BLaER1 treated with 17β-estradiol and CSF1 and Interleukin-3, amounts not matched to agents 10 nM and 100 nM (cell line): ENCODE data around the gene MAPK12.

Experiments used
- H3K27ac ChIP-seq, 11 experiments: shearing (Covaris generic); formaldehyde crosslinking; 2 replicates each; pipeline ENCODE4 v1.8.1; 2022
- H3K27me3 ChIP-seq, 11 experiments: shearing (Covaris generic); formaldehyde crosslinking; 2 replicates each; pipeline ENCODE4 v1.8.1; 2022
- H3K36me3 ChIP-seq, 11 experiments: shearing (Covaris generic); formaldehyde crosslinking; 2 replicates each; pipeline ENCODE4 v1.8.1; 2022
- H3K4me1 ChIP-seq, 10 experiments: shearing (Covaris generic); formaldehyde crosslinking; 2 replicates each; pipeline ENCODE4 v1.8.1; 2022
- H3K4me2 ChIP-seq, 11 experiments: shearing (Covaris generic); formaldehyde crosslinking; 2 replicates each; pipeline ENCODE4 v1.8.1; 2022
- H3K4me3 ChIP-seq, 10 experiments: shearing (Covaris generic); formaldehyde crosslinking; 2 replicates each; pipeline ENCODE4 v1.8.1; 2022
- H3K9ac ChIP-seq, 11 experiments: shearing (Covaris generic); formaldehyde crosslinking; 2 replicates each; pipeline ENCODE4 v1.8.1; 2022
- H3K9me3 ChIP-seq, 11 experiments: shearing (Covaris generic); formaldehyde crosslinking; replicated peaks in 1 of 11; 2 replicates each; pipeline ENCODE4 v1.8.1; 2022
- H4K20me1 ChIP-seq, 11 experiments: shearing (Covaris generic); formaldehyde crosslinking; 2 replicates each; pipeline ENCODE4 v1.8.1; 2022
- Cebpa-rat ChIP-seq, 11 experiments: shearing (Covaris generic); IDR thresholded peaks; 2 replicates each; pipeline ENCODE4 v1.8.1; 2022

MAPK12 gene

DNA sequence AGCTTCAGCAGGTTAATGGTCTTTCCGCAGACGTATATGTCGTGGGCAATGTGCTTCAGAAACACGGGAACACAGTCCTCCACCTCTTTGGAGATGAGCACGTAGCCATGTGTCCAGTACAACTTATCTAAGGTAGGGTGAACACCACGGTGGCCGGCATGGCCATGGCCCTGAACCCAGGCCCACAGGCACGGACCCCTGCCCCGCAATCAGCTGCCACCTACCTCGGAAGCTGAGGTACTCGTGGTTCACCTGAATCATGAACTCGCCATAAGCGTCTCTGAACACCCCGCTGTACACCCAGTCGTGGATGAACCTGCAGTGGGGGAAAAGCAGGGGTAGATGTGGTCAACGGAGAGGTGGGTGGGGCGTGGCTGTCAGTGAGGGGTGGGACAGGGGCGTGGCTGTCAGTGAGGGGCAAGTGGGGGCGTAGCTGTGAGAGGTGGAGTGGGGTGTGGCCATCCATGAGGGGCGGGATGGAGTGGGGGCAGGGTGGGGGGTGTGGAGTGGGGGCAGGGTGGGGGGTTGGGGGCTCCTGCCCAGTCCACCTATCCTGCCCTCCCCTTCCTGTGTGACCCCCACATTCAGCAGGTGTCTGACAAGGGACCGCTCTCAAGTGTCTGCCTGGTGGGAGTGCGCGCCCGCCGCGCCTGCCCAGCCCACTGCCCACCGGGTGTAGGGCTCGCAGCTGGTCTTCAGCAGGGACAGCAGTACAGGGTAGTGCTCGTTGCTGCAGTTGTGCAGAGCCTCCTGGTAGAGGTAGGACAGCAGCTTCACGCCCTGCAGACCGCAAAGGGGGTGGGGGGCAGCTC is 35.2 kb downstream of the MAPK12 start:
- H3K4me3 ChIP-seq, result peak overlapping the region in 4 of 10 experiments; percentile 13 to 47 (median 36); a peak in 6 of 20 replicates
- peaks cover 14 to 82% (median 74%) of the 10 kb centered on the region in 10 experiments for H3K4me1 ChIP-seq
- peak overlapping the region in 7 of 11 experiments; percentile 17 to 63 (median 49); a peak in 10 of 22 replicates for H3K9ac ChIP-seq
- peaks cover 40 to 76% (median 58%) of the 10 kb centered on the region in 11 experiments for H3K36me3 ChIP-seq
- H3K27ac ChIP-seq, result 0 out of 22 replicates have a peak overlapping the region, but pooled peaks of 3 of the 11 experiments have one; percentile 17 to 42 (median 27)
- peaks cover 0 to 24% (median 0%) of the 10 kb centered on the region in 11 experiments; a peak in 6 of 22 replicates for H3K27me3 ChIP-seq
- H3K9me3 ChIP-seq, result no peaks in the 10 kb centered on the region
- peaks cover 41 to 95% (median 77%) of the 10 kb centered on the region in 11 experiments; a peak in 21 of 22 replicates for H4K20me1 ChIP-seq
- peak overlapping the region; percentile 33 to 99 (median 91); a peak in 21 of 22 replicates for H3K4me2 ChIP-seq
- no peak for TF ChIP-seq Cebpa-rat (IDR thresholded peaks at IDR 0.05)

DNA sequence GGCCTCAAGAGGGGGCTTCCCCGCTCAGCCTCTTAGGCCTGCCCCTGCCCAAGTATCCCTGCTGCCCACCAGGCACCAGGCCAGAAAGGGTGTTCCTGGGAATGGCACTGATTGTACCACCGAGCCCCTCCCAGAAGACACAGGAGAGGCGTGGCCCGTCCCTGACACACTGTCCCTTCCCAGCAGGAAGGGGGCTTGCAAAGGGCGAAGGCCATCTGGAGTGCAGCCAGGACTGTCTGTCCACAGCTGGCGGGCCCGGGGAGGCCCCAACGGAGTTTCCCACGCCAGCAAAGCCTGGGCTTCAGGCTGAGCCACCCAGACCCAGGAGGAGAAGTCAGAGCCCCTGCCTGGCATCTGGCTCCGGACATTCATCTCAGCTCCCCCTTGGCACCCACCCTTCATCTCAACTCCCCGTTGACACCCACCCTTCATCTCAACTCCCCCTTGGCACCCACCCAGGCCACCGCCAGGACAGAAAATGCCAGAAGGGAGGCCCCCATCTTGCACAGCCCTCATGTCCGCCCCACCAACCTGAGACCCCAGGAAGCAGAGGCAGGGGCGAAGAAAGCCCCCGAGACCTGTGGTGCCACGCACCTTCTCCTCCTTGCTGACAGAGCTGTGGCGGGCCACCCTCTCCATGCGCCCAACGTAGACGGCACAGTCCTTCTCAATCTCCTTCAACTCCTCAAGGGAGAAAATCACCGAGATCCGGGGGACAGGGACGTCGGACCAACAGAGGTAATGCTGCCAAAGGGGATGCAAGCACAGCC is 36.1 kb downstream of the MAPK12 start:
- no peak for TF ChIP-seq Cebpa-rat (IDR thresholded peaks at IDR 0.05)
- Histone ChIP-seq H3K4me2 (peak overlapping the region in 7 of 11 experiments; percentile 9 to 97 (median 51); a peak in 9 of 22 replicates), H3K9me3 (no peaks in the 10 kb centered on the region)

GRCh38 chr22:50224071-50224470 is 37.4 kb downstream of the MAPK12 start:
- peaks cover 51 to 95% (median 87%) of the 10 kb centered on the region in 11 experiments; a peak in 21 of 22 replicates for H4K20me1 ChIP-seq
- H3K9me3 ChIP-seq, result no peaks in the 10 kb centered on the region
- no peak overlapping the region for H3K4me3 ChIP-seq

More for the DNA sequence above, 36.1 kb downstream of the MAPK12 start:
- H4K20me1 ChIP-seq, result peaks cover 46 to 95% (median 85%) of the 10 kb centered on the region in 11 experiments; a peak in 21 of 22 replicates
- peaks cover 49 to 80% (median 67%) of the 10 kb centered on the region in 11 experiments for H3K36me3 ChIP-seq
- H3K4me1 ChIP-seq, result peaks cover 14 to 82% (median 69%) of the 10 kb centered on the region in 10 experiments
- no peak overlapping the region for H3K4me3 ChIP-seq
- no peak overlapping the region for H3K9ac ChIP-seq
- peaks cover 0 to 24% (median 0%) of the 10 kb centered on the region in 11 experiments; a peak in 6 of 22 replicates for H3K27me3 ChIP-seq
- H3K27ac ChIP-seq, result no peak overlapping the region

GRCh38 chr22:50222508-50222907 is 39.0 kb downstream of the MAPK12 start:
- no peak for TF ChIP-seq Cebpa-rat (IDR thresholded peaks at IDR 0.05)
- H3K27me3 ChIP-seq, result peaks cover 0 to 14% (median 0%) of the 10 kb centered on the region in 11 experiments; a peak in 6 of 22 replicates
- peak overlapping the region in 8 of 11 experiments; percentile 39 to 84 (median 70); a peak in 16 of 22 replicates for H3K4me2 ChIP-seq
- H3K9ac ChIP-seq, result peak overlapping the region in 2 of 11 experiments; percentile 15 to 21; a peak in 1 of 22 replicates
- H3K4me1 ChIP-seq, result peaks cover 15 to 82% (median 69%) of the 10 kb centered on the region in 10 experiments
- no peak overlapping the region for H3K27ac ChIP-seq
- peaks cover 71 to 85% (median 80%) of the 10 kb centered on the region in 11 experiments for H3K36me3 ChIP-seq
- H4K20me1 ChIP-seq, result peaks cover 51 to 95% (median 87%) of the 10 kb centered on the region in 11 experiments
- no peak overlapping the region for H3K4me3 ChIP-seq
- no peaks in the 10 kb centered on the region for H3K9me3 ChIP-seq

More at GRCh38 chr22:50224071-50224470, 37.4 kb downstream of the MAPK12 start:
- no peak for TF ChIP-seq Cebpa-rat (IDR thresholded peaks at IDR 0.05)
- Histone ChIP-seq H3K27me3 (peaks cover 0 to 24% (median 0%) of the 10 kb centered on the region in 11 experiments; a peak in 6 of 22 replicates), H3K4me2 (no peak overlapping the region), H3K36me3 (peaks cover 55 to 78% (median 69%) of the 10 kb centered on the region in 11 experiments), H3K27ac (no peak overlapping the region), H3K9ac (no peak overlapping the region), H3K4me1 (peaks cover 21 to 82% (median 69%) of the 10 kb centered on the region in 10 experiments)

DNA sequence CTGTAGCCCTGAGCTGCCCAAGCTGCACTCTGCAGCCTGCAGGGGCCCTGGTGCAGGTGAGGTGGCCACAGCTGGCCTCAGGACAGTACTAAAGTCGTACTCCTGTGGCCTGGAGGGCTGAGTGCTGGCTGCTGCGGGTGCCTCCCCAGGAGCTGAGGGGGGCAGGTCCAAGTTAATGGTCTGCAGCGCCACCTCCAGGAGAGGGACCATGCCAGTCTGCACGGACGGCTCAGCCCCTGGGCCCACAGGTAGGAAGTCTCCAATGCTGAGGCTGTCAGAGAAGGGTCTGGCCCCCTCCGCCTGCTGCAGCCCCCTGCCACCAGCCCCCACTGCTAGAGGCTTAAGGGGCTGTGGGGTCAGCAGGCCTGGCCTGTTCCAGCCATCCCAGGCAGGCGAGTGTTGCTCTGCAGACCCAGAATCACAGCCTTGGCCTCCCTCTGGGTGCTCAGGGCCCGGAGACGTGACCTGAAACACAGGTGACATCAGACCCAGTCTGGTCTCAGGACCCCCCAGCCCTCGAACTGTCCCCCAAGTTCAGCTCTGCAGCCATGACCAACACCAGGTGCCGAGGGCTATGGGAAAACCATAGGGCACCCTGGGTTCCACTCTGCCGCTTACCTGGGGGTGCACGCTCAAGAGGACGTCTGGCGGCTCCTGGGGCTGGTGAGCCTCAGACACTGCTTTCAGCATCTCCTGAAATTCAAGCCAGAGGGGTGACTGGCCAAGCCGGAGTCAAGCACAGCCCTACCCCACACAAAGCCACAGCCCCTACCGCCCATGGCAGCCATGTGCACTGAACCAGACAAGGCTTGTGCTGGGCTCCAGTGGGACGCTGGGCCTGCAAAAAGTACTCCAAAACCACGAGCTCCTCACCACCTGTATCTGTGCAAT is 39.8 kb downstream of the MAPK12 start:
- no peak for TF ChIP-seq Cebpa-rat (IDR thresholded peaks at IDR 0.05)
- Histone ChIP-seq H3K9me3 (no peaks in the 10 kb centered on the region), H3K27me3 (peaks cover 0 to 6% (median 0%) of the 10 kb centered on the region in 11 experiments; a peak in 2 of 22 replicates), H3K4me2 (peak overlapping the region in 9 of 11 experiments; percentile 29 to 84 (median 63); a peak in 17 of 22 replicates), H3K4me1 (peaks cover 7 to 82% (median 69%) of the 10 kb centered on the region in 10 experiments; a peak in 19 of 20 replicates), H3K4me3 (peak overlapping the region in 1 of 10 experiments; percentile 5; a peak in 1 of 20 replicates), H3K27ac (no peak overlapping the region), H4K20me1 (peaks cover 51 to 95% (median 87%) of the 10 kb centered on the region in 11 experiments), H3K36me3 (peaks cover 79 to 94% (median 86%) of the 10 kb centered on the region in 11 experiments), H3K9ac (peak overlapping the region in 2 of 11 experiments; percentile 7 to 15; a peak in 2 of 22 replicates)

DNA sequence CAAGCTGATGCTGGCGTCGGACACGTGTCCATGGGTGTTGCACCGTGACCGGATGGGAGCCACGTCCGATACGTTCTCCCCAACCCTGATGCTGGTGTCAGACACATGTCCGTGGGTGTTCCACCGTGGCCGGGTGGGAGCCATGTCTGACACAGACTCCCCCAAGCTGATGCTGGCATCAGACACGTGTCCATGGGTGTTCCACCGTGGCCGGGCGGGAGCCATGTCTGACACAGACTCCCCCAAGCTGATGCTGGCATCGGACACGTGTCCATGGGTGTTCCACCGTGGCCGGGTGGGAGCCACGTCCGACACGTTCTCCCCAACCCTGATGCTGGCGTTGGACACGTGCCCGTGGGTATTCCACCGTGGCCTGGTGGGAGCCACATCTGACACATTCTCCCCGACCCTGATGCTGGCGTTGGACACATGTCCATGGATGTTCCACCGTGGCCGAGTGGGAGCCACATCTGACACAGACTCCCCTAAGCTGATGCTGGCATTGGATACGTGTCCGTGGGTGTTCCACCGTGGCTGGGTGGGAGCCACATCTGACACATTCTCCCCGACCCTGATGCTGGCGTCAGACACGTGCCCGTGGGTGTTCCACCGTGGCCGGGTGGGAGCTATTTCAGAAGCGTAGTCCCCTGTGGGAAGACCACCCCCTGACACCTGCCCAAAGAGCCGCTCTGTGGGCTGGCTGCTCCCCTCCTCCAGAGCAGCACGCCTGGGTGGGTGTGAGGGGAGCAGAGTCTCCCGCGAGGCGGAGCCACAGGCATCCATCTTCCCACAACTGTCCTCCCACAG is 40.7 kb downstream of the MAPK12 start:
- Histone ChIP-seq H3K27me3 (0 out of 22 replicates have a peak, but pooled peaks cover 0 to 5% (median 0%) of the 10 kb centered on the region in 11 experiments), H3K9me3 (no peaks in the 10 kb centered on the region), H3K4me1 (peaks cover 6 to 83% (median 65%) of the 10 kb centered on the region in 10 experiments; a peak in 18 of 20 replicates), H3K27ac (no peak overlapping the region), H3K36me3 (peaks cover 84 to 98% (median 91%) of the 10 kb centered on the region in 11 experiments), H4K20me1 (peaks cover 58 to 95% (median 89%) of the 10 kb centered on the region in 11 experiments), H3K9ac (0 out of 22 replicates have a peak overlapping the region, but pooled peaks of 1 of the 11 experiments have one; percentile 15), H3K4me2 (peak overlapping the region in 8 of 11 experiments; percentile 39 to 84 (median 70); a peak in 15 of 22 replicates), H3K4me3 (no peak overlapping the region)
- TF ChIP-seq Cebpa-rat (IDR thresholded peaks at IDR 0.05), result no peak
